BE2C (cell line): ENCODE results near the gene GMPPA.

ENCODE experiments used
- DNase-seq: peaks from one replicate; pipeline ENCODE4 v3.0.0-alpha.2; 2020
- H3K27me3 ChIP-seq: fragments of 250-450 bp; sonication (Bioruptor Pico); 2 replicates; pipeline ENCODE4 v1.5.1; 2020; ENCODE audit warnings: mild to moderate bottlenecking
- H3K36me3 ChIP-seq: fragments of 250-450 bp; sonication (Bioruptor Pico); 2 replicates; pipeline ENCODE4 v1.5.1; 2020; ENCODE audit warnings: mild to moderate bottlenecking
- H3K4me1 ChIP-seq: fragments of 250-450 bp; sonication (Bioruptor Pico); 2 replicates; pipeline ENCODE4 v1.5.1; 2020
- H3K4me3 ChIP-seq: 2 replicates; pipeline ENCODE4 v1.5.1; 2011; ENCODE audit warnings: low read depth, low read length
- H3K9me3 ChIP-seq: fragments of 250-450 bp; sonication (Bioruptor Pico); 2 replicates; pipeline ENCODE4 v1.5.1; 2020
- TF ChIP-seq, protein P1 (sequence below): IDR thresholded peaks from 2 replicates; pipeline ENCODE4 v1.5.1; 2012; ENCODE audit warnings: mild to moderate bottlenecking, low read depth, low read length

GMPPA gene

GRCh38 chr2:219460424-219460926 is 38.2 kb upstream of the GMPPA start:
- Histone ChIP-seq H3K4me1 (peaks cover 30% of the 10 kb centered on the region), H3K36me3 (peaks cover 28% of the 10 kb centered on the region), H3K27me3 (no peaks in the 10 kb centered on the region), H3K9me3 (no peaks in the 10 kb centered on the region), H3K4me3 (peak overlapping the region; percentile 37)
- peak; percentile 96 for DNase-seq
- TF ChIP-seq, protein P1, sequence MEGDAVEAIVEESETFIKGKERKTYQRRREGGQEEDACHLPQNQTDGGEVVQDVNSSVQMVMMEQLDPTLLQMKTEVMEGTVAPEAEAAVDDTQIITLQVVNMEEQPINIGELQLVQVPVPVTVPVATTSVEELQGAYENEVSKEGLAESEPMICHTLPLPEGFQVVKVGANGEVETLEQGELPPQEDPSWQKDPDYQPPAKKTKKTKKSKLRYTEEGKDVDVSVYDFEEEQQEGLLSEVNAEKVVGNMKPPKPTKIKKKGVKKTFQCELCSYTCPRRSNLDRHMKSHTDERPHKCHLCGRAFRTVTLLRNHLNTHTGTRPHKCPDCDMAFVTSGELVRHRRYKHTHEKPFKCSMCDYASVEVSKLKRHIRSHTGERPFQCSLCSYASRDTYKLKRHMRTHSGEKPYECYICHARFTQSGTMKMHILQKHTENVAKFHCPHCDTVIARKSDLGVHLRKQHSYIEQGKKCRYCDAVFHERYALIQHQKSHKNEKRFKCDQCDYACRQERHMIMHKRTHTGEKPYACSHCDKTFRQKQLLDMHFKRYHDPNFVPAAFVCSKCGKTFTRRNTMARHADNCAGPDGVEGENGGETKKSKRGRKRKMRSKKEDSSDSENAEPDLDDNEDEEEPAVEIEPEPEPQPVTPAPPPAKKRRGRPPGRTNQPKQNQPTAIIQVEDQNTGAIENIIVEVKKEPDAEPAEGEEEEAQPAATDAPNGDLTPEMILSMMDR, result no peak

GRCh38 chr2:219461047-219461514 is 37.6 kb upstream of the GMPPA start:
- Histone ChIP-seq H3K36me3 (peaks cover 32% of the 10 kb centered on the region), H3K27me3 (no peaks in the 10 kb centered on the region), H3K9me3 (no peaks in the 10 kb centered on the region), H3K4me1 (peaks cover 30% of the 10 kb centered on the region), H3K4me3 (peak overlapping the region; percentile 0; the same call in 1 of the 2 replicates)
- TF ChIP-seq, protein P1, result no peak
- peak; percentile 80 for DNase-seq

GRCh38 chr2:219461669-219462068 is 37.0 kb upstream of the GMPPA start:
- peaks cover 30% of the 10 kb centered on the region for H3K4me1 ChIP-seq
- H3K27me3 ChIP-seq, result no peaks in the 10 kb centered on the region
- DNase-seq, result no peak
- peaks cover 36% of the 10 kb centered on the region for H3K36me3 ChIP-seq
- H3K4me3 ChIP-seq, result no peak overlapping the region
- H3K9me3 ChIP-seq, result no peaks in the 10 kb centered on the region
- TF ChIP-seq, protein P1, result no peak

DNA sequence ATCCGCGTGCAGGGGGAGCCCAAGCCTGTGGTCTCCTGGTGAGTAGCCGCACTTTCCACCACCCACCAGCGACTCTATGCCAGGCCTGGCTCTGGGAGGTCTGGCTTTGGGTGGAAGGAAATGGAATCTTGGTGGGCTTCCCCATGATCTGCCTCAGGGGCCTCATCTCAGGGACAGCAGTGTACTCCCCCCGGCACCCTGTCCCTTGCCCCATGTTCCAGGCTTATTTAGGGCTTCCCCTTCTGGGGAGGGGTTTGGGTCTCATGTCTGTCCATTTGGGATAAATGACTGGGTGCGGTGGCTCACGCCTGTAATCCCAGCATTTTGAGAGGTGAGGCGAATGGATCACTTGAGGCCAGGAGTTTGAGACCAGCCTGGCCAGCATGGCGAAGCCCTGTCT is 36.3 kb upstream of the GMPPA start:
- no peaks in the 10 kb centered on the region for H3K27me3 ChIP-seq
- peaks cover 42% of the 10 kb centered on the region for H3K36me3 ChIP-seq
- H3K4me3 ChIP-seq, result no peak overlapping the region
- no peaks in the 10 kb centered on the region for H3K9me3 ChIP-seq
- peaks cover 30% of the 10 kb centered on the region for H3K4me1 ChIP-seq
- TF ChIP-seq, protein P1, result no peak
- DNase-seq, result no peak

DNA sequence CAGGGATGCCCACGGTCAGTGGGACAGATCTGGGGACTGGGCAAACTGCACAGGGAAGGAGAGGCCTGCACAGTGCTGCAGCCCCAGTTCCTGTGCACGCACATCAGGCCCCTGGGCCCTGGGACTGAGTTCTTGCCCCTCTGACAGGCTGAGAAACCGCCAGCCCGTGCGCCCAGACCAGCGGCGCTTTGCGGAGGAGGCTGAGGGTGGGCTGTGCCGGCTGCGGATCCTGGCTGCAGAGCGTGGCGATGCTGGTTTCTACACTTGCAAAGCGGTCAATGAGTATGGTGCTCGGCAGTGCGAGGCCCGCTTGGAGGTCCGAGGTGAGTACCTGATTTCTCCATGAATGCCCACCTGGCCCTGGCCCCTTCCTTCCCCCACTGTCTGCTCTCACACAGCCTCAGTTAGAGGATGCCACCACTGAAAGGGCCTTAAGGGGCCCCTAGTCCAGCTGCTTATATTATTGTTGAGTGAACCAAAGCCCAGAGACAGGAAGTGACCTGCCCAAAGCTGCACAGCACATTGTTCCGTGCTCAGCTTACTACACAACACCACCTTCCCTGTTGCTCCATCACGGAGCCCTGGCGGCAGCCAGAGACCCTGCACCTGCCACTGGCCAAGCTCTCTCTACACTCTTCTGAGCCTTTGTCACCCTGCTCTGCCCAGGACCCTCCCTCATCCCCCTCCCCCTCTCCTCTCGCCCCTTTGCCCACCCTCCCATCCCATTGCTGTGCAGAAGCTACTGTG is 34.2 kb upstream of the GMPPA start:
- Histone ChIP-seq H3K27me3 (no peaks in the 10 kb centered on the region), H3K9me3 (no peaks in the 10 kb centered on the region), H3K36me3 (peaks cover 60% of the 10 kb centered on the region), H3K4me3 (no peak overlapping the region), H3K4me1 (peaks cover 31% of the 10 kb centered on the region)
- DNase-seq, result no peak
- TF ChIP-seq, protein P1, result no peak
